Fibroblast of lung (primary cell): ENCODE measurements around the gene LAP3.

Experiments
- EZH2 ChIP-seq: IDR thresholded peaks from 2 replicates; pipeline ENCODE4 v1.5.1; 2012; ENCODE audit warnings: low read length, control low read depth, mild to moderate bottlenecking; ENCODE audit errors: missing control alignments
- TF ChIP-seq, protein P1 (sequence below), 2 donors: IDR thresholded peaks in 1 of 2; conservative IDR thresholded peaks in 1 of 2; 1 replicate in 1 of 2; 2 replicates in 1 of 2; pipeline ENCODE4 v1.5.1; 2011 to 2012; ENCODE audit warnings: low read length in 2 of 2, control low read depth in 1 of 2, inconsistent platforms in 1 of 2, low read depth in 1 of 2, mild to moderate bottlenecking in 1 of 2

DNA sequence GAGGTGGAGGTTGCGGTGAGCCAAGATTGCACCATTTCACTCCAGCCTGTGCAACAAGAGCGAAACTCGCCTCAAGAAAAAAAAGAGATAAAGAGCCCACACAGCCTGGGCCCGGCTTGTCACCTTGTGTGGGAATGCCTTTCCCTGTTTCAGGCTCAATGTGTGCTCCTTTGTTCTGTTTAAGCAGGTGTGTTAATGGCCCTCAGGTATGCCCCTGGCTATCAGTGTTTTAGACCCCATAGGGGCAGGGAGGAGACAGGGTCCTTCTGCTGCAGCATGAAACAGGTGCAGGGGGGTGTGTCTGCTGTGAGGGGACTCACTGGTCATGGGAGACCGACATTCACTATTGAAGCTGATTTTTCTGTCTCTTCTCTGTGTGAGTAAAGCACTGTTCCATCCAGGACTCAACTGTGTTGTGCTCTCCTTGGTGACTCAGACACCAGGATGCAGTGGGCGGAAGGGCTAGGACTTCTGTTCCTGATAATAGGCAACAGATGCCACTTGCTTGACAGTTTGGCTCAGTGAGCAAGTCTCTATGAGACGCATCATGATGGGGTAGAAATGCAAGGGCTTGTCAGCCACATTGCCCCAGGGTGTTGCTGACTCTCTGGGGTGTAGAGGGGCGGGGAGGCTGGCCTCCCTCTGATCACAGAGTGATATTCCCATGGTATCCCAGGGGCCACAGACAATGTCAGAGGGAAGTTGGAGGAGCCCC is 15.6 kb upstream of the LAP3 start:
- TF ChIP-seq, protein P1, sequence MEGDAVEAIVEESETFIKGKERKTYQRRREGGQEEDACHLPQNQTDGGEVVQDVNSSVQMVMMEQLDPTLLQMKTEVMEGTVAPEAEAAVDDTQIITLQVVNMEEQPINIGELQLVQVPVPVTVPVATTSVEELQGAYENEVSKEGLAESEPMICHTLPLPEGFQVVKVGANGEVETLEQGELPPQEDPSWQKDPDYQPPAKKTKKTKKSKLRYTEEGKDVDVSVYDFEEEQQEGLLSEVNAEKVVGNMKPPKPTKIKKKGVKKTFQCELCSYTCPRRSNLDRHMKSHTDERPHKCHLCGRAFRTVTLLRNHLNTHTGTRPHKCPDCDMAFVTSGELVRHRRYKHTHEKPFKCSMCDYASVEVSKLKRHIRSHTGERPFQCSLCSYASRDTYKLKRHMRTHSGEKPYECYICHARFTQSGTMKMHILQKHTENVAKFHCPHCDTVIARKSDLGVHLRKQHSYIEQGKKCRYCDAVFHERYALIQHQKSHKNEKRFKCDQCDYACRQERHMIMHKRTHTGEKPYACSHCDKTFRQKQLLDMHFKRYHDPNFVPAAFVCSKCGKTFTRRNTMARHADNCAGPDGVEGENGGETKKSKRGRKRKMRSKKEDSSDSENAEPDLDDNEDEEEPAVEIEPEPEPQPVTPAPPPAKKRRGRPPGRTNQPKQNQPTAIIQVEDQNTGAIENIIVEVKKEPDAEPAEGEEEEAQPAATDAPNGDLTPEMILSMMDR (conservative IDR thresholded peaks at IDR 0.05 in 1 of 2, IDR thresholded peaks at IDR 0.05 in 1 of 2; ENCODE audit: low read depth in 1 of 2, low read length in 2 of 2) = no peak
- TF ChIP-seq EZH2 = no peak
